H9 (cell line): ENCODE measurements around the gene NME5. TPM values are rescaled to one million over a fixed set of nuclear protein-coding genes. Genes with fewer than 3 reads are reported as not detected.
"Not testable (repeated sequence)": the region's sequence is repeated elsewhere in the genome, so short reads cannot be mapped to it uniquely, and the experiment has no call there.

ENCODE experiments used
- DNase-seq: peaks from one replicate; pipeline ENCODE4 v3.0.0-alpha.2; 2017
- H2AFZ ChIP-seq: one replicate; pipeline ENCODE4 v1.6.1; 2013; ENCODE audit warnings: mild to moderate bottlenecking, low read length, control low read depth, moderate library complexity
- H2AK5ac ChIP-seq: 2 replicates; pipeline ENCODE4 v1.6.1; 2013; ENCODE audit warnings: low read length, control low read depth, mixed read lengths; ENCODE audit not compliant: insufficient read length
- H2BK120ac ChIP-seq: one replicate; pipeline ENCODE4 v1.6.1; 2013; ENCODE audit warnings: low read depth, mild to moderate bottlenecking, low read length, control low read depth, inconsistent platforms; ENCODE audit not compliant: poor library complexity, severe bottlenecking
- H2BK12ac ChIP-seq: 2 replicates; pipeline ENCODE4 v1.6.1; 2013; ENCODE audit warnings: low read length, control low read depth, mixed read lengths, low read depth; ENCODE audit not compliant: insufficient read length
- H2BK15ac ChIP-seq: 2 replicates; pipeline ENCODE4 v1.6.1; 2013; ENCODE audit warnings: low read depth, low read length, control low read depth
- H2BK20ac ChIP-seq: one replicate; pipeline ENCODE4 v1.6.1; 2013; ENCODE audit warnings: low read depth, mild to moderate bottlenecking, low read length, control low read depth, inconsistent platforms; ENCODE audit not compliant: poor library complexity, severe bottlenecking
- H2BK5ac ChIP-seq: 2 replicates; pipeline ENCODE4 v1.6.1; 2013; ENCODE audit warnings: low read length, control low read depth, mixed read lengths; ENCODE audit not compliant: insufficient read length
- H3K14ac ChIP-seq: 2 replicates; pipeline ENCODE4 v1.6.1; 2013; ENCODE audit warnings: low read length, control low read depth; ENCODE audit not compliant: insufficient read depth
- H3K18ac ChIP-seq: 2 replicates; pipeline ENCODE4 v1.6.1; 2013; ENCODE audit warnings: low read depth, mild to moderate bottlenecking, mixed read lengths, low read length, control low read depth; ENCODE audit not compliant: insufficient read length
- H3K23ac ChIP-seq: 2 replicates; pipeline ENCODE4 v1.6.1; 2013; ENCODE audit warnings: low read length, control low read depth, mixed read lengths, low read depth; ENCODE audit not compliant: insufficient read length
- H3K23me2 ChIP-seq: 2 replicates; pipeline ENCODE4 v1.6.1; 2013; ENCODE audit warnings: low read depth, mild to moderate bottlenecking, mixed read lengths, low read length, control low read depth; ENCODE audit not compliant: insufficient read length, poor library complexity, severe bottlenecking
- H3K27ac ChIP-seq: 2 replicates; pipeline ENCODE4 v1.5.1; 2013; ENCODE audit warnings: low read length, control low read depth, mixed read lengths, low read depth; ENCODE audit not compliant: insufficient read length
- H3K27me3 ChIP-seq: 2 replicates; pipeline ENCODE4 v1.6.1; 2013; ENCODE audit warnings: low read length, control low read depth, inconsistent platforms; ENCODE audit not compliant: insufficient read depth
- H3K4ac ChIP-seq: 2 replicates; pipeline ENCODE4 v1.6.1; 2013; ENCODE audit warnings: low read depth, mild to moderate bottlenecking, control low read depth, inconsistent platforms, low read length, moderate library complexity
- H3K4me1 ChIP-seq: 2 replicates; pipeline ENCODE4 v1.6.1; 2013; ENCODE audit warnings: low read length, control low read depth, inconsistent platforms; ENCODE audit not compliant: insufficient read depth
- H3K4me2 ChIP-seq: 2 replicates; pipeline ENCODE4 v1.6.1; 2013; ENCODE audit warnings: low read length, control low read depth, mixed read lengths; ENCODE audit not compliant: insufficient read length, insufficient read depth
- H3K56ac ChIP-seq: 2 replicates; pipeline ENCODE4 v1.6.1; 2013; ENCODE audit warnings: low read depth, mild to moderate bottlenecking, mixed read lengths, low read length, control low read depth; ENCODE audit not compliant: insufficient read length
- H3K79me1 ChIP-seq: 2 replicates; pipeline ENCODE4 v1.6.1; 2013; ENCODE audit warnings: low read depth, mild to moderate bottlenecking, moderate library complexity, low read length, control low read depth, inconsistent platforms; ENCODE audit not compliant: insufficient read depth, poor library complexity, severe bottlenecking
- H3K79me2 ChIP-seq: 2 replicates; pipeline ENCODE4 v1.6.1; 2013; ENCODE audit warnings: low read length, control low read depth, inconsistent platforms; ENCODE audit not compliant: insufficient read depth
- H3K9ac ChIP-seq: 2 replicates; pipeline ENCODE4 v1.6.1; 2013; ENCODE audit warnings: low read length, control low read depth, mixed read lengths; ENCODE audit not compliant: insufficient read length; ENCODE audit errors: extremely low read depth
- H3K9me3 ChIP-seq: one replicate; pipeline ENCODE4 v1.6.1; 2013; ENCODE audit warnings: low read depth, low read length, inconsistent platforms; ENCODE audit not compliant: control insufficient read depth
- H3T11ph ChIP-seq: one replicate; pipeline ENCODE4 v1.6.1; 2013; ENCODE audit warnings: mild to moderate bottlenecking, low read length, control low read depth, inconsistent platforms
- H4K20me1 ChIP-seq: one replicate; pipeline ENCODE4 v1.6.1; 2013; ENCODE audit not compliant: control insufficient read depth, insufficient read length, insufficient read depth
- H4K5ac ChIP-seq: 2 replicates; pipeline ENCODE4 v1.6.1; 2013; ENCODE audit warnings: low read depth, mild to moderate bottlenecking, mixed read lengths, low read length, control low read depth; ENCODE audit not compliant: insufficient read length
- H4K8ac ChIP-seq: replicated peaks from 2 replicates; pipeline ENCODE4 v1.6.1; 2013; ENCODE audit warnings: low read length, control low read depth, mixed read lengths, low read depth; ENCODE audit not compliant: insufficient read length
- H4K91ac ChIP-seq: 2 replicates; pipeline ENCODE4 v1.6.1; 2013; ENCODE audit warnings: low read depth, mild to moderate bottlenecking, moderate library complexity, mixed read lengths, low read length, control low read depth; ENCODE audit not compliant: insufficient read length
- H3K27ac Mint-ChIP-seq, 3 experiments: 2 replicates in 2 of 3; 3 replicates in 1 of 3; pipeline ENCODE4 v1.8.0; 2020 to 2021; ENCODE audit warnings: mixed read lengths in 3 of 3, mild to moderate bottlenecking in 1 of 3, moderate library complexity in 1 of 3
- H3K27me3 Mint-ChIP-seq: 2 replicates; pipeline ENCODE4 v1.8.0; 2021; ENCODE audit warnings: low read depth, mild to moderate bottlenecking, moderate library complexity, mixed read lengths
- H3K36me3 Mint-ChIP-seq, 3 experiments: 2 replicates in 2 of 3; 3 replicates in 1 of 3; pipeline ENCODE4 v1.8.0; 2020 to 2021; ENCODE audit warnings: low read depth in 3 of 3, mixed read lengths in 3 of 3; ENCODE audit not compliant: insufficient read depth in 1 of 3
- H3K4me1 Mint-ChIP-seq, 2 experiments: 2 replicates each; pipeline ENCODE4 v1.8.0; 2020; ENCODE audit warnings: mixed read lengths in 2 of 2
- H3K4me3 Mint-ChIP-seq, 2 experiments: 2 replicates in 1 of 2; 3 replicates in 1 of 2; pipeline ENCODE4 v1.8.0; 2020 to 2021; ENCODE audit warnings: mild to moderate bottlenecking in 2 of 2, mixed read lengths in 2 of 2, moderate library complexity in 1 of 2
- H3K9me3 Mint-ChIP-seq, 2 experiments: 2 replicates in 1 of 2; 3 replicates in 1 of 2; pipeline ENCODE4 v1.8.0; 2020; ENCODE audit warnings: mild to moderate bottlenecking in 2 of 2, mixed read lengths in 2 of 2, moderate library complexity in 1 of 2
- CTCF ChIP-seq: fragments of 200-600 bp; sonication (generic); conservative IDR thresholded peaks from 3 replicates; pipeline ENCODE4 v1.8.0; 2021; ENCODE audit warnings: antibody characterized with exemption, mild to moderate bottlenecking
- WGBS: extraction: QIAGEN DNeasy Blood & Tissue Kit; methylation state at CpG from one replicate; pipeline ENCODE4 v1.1.7; 2013; ENCODE audit warnings: missing lambda C conversion rate, low lambda C conversion rate, mixed read lengths; ENCODE audit not compliant: insufficient read length; ENCODE audit errors: extremely low coverage; 5-methylcytosine and 5-hydroxymethylcytosine counted together
- total RNA-seq: library from RNA; stranded (reverse); gene quantifications from 2 replicates; pipeline ENCODE4 v1.2.1, GENCODE V29; 2021

NME5 gene
- total RNA-seq, 1 experiment from 2014 or later, result 0.96 TPM

- no peak overlapping the region for H3K4me3 Mint-ChIP-seq
- H3K27ac Mint-ChIP-seq, result no peak overlapping the region
- WGBS, result no CpG with 5 or more reads among the region's 1 CpG
- no peaks in the 10 kb centered on the region for H3K27me3 ChIP-seq
- no peaks in the 10 kb centered on the region for H3K9me3 ChIP-seq
- no peak overlapping the region for H3K4ac ChIP-seq
- H2BK120ac ChIP-seq, result no peak overlapping the region
- no peak overlapping the region for H2BK12ac ChIP-seq
- H3K4me1 Mint-ChIP-seq, result no peaks in the 10 kb centered on the region
- no peak overlapping the region for H3T11ph ChIP-seq
- no peak overlapping the region for H2AFZ ChIP-seq
- H3K79me2 ChIP-seq, result no peaks in the 10 kb centered on the region
- no peak overlapping the region for H4K5ac ChIP-seq
- no peaks in the 10 kb centered on the region; a peak in 1 of 7 replicates for H3K36me3 Mint-ChIP-seq
- no peaks in the 10 kb centered on the region for H3K9me3 Mint-ChIP-seq
- no peak overlapping the region for H2BK5ac ChIP-seq
- no peaks in the 10 kb centered on the region for H3K79me1 ChIP-seq
- no peak overlapping the region for H3K4me2 ChIP-seq
- no peak overlapping the region for H2BK20ac ChIP-seq
- DNase-seq, result no peak
- H3K27ac ChIP-seq, result no peak overlapping the region
- H3K9ac ChIP-seq, result no peak overlapping the region
- H3K23me2 ChIP-seq, result no peaks in the 10 kb centered on the region
- no peak overlapping the region for H3K56ac ChIP-seq
- no peak overlapping the region for H3K23ac ChIP-seq
- no peak overlapping the region for H4K8ac ChIP-seq
- no peak overlapping the region for H3K14ac ChIP-seq
- no peak overlapping the region for H2BK15ac ChIP-seq
- no peak overlapping the region for H2AK5ac ChIP-seq
- H3K4me1 ChIP-seq, result no peaks in the 10 kb centered on the region
- H3K18ac ChIP-seq, result no peak overlapping the region
- no peak overlapping the region for H4K91ac ChIP-seq
- H4K20me1 ChIP-seq, result no peaks in the 10 kb centered on the region
- no peak for TF ChIP-seq CTCF
- peaks cover 2% of the 10 kb centered on the region; the same call in 1 of the 2 replicates for H3K27me3 Mint-ChIP-seq
Observed at GRCh38 chr5:138148811-138149210, 9.6 kb upstream of the NME5 start.

- not testable (repeated sequence) for H3K27ac ChIP-seq, H2AK5ac ChIP-seq, H3K23me2 ChIP-seq, H3K27me3 ChIP-seq, H3K4me1 Mint-ChIP-seq, H3K4ac ChIP-seq, H3K9me3 ChIP-seq, H3K27me3 Mint-ChIP-seq, H4K8ac ChIP-seq, H2BK5ac ChIP-seq, H3K27ac Mint-ChIP-seq, H2AFZ ChIP-seq, H4K5ac ChIP-seq, H3K56ac ChIP-seq, H3K79me1 ChIP-seq, H3T11ph ChIP-seq, H3K23ac ChIP-seq, DNase-seq, H3K9me3 Mint-ChIP-seq, H4K20me1 ChIP-seq, H2BK15ac ChIP-seq, H3K36me3 Mint-ChIP-seq, H2BK120ac ChIP-seq, H3K18ac ChIP-seq, H3K9ac ChIP-seq, H2BK12ac ChIP-seq, H3K4me2 ChIP-seq, H3K14ac ChIP-seq, H3K79me2 ChIP-seq, H2BK20ac ChIP-seq, H3K4me1 ChIP-seq, H3K4me3 Mint-ChIP-seq, H4K91ac ChIP-seq
- whole genome bisulfite sequencing, result no CpG with 5 or more reads among the region's 6 CpGs
Observed at GRCh38 chr5:138143578-138143977, 4.3 kb upstream of the NME5 start.
